Fibroblast of lung (primary cell): ENCODE data around the gene TLL1.

ENCODE experiments used
- CTCF ChIP-seq, 2 donors: IDR thresholded peaks in 1 of 2; conservative IDR thresholded peaks in 1 of 2; 1 replicate in 1 of 2; 2 replicates in 1 of 2; pipeline ENCODE4 v1.5.1; 2011 to 2012; ENCODE audit warnings: low read length in 2 of 2, control low read depth in 1 of 2, inconsistent platforms in 1 of 2, low read depth in 1 of 2, mild to moderate bottlenecking in 1 of 2
- EZH2 ChIP-seq: IDR thresholded peaks from 2 replicates; pipeline ENCODE4 v1.5.1; 2012; ENCODE audit warnings: low read length, control low read depth, mild to moderate bottlenecking; ENCODE audit errors: missing control alignments

- TF ChIP-seq CTCF (conservative IDR thresholded peaks at IDR 0.05 in 1 of 2, IDR thresholded peaks at IDR 0.05 in 1 of 2; ENCODE audit: low read depth in 1 of 2, low read length in 2 of 2): no peak
- TF ChIP-seq EZH2: no peak
Observed at GRCh38 chr4:166078955-166079354, 205.9 kb downstream of the TLL1 start.
